Esophagus muscularis mucosa (tissue), 4 donors: Measurements from ENCODE around the gene COX8A. TPM values are rescaled to one million over a fixed set of nuclear protein-coding genes. Genes with fewer than 3 reads are reported as not detected.

Source experiments
- DNase-seq: peaks from one replicate; pipeline ENCODE4 v3.0.0-alpha.2; 2017; ENCODE audit errors: extremely low spot score
- H3K27ac ChIP-seq, 4 donors: fragments of 200-600 bp; sonication (generic); replicated peaks in 1 of 4; 1 replicate in 3 of 4; 2 replicates in 1 of 4; pipeline ENCODE4 v1.5.1; 2016 to 2019; ENCODE audit warnings: mild to moderate bottlenecking in 1 of 4
- H3K27me3 ChIP-seq, 4 donors: fragments of 200-600 bp; sonication (generic); one replicate each; pipeline versions ENCODE4 v1.5.1 to v1.6.0; 2016 to 2019
- H3K36me3 ChIP-seq, 4 donors: fragments of 200-600 bp; sonication (generic); one replicate each; pipeline ENCODE4 v1.5.1; 2016 to 2019
- H3K4me1 ChIP-seq, 4 donors: fragments of 200-600 bp; sonication (generic); one replicate each; pipeline ENCODE4 v1.5.1; 2016 to 2019
- H3K4me3 ChIP-seq, 4 donors: fragments of 200-600 bp; sonication (generic); 1 replicate in 2 of 4; 2 replicates in 2 of 4; pipeline ENCODE4 v1.5.1; 2016 to 2019; ENCODE audit warnings: mild to moderate bottlenecking in 4 of 4, moderate library complexity in 1 of 4
- H3K9me3 ChIP-seq, 4 donors: fragments of 200-600 bp; sonication (generic); 1 replicate in 3 of 4; 2 replicates in 1 of 4; pipeline ENCODE4 v1.5.1; 2016 to 2019
- CTCF ChIP-seq, 3 experiments: fragments of 200-600 bp in 2 of 3; fragments of 450-650 bp in 1 of 3; sonication (generic) in 2 of 3; IDR thresholded peaks; one replicate each; pipeline ENCODE4 v1.5.1; 2017 to 2019; ENCODE audit warnings: antibody characterized with exemption in 3 of 3, mild to moderate bottlenecking in 2 of 3, moderate library complexity in 1 of 3
- EP300 ChIP-seq: sonication (generic); formaldehyde crosslinking; IDR thresholded peaks from one replicate; pipeline ENCODE4 v1.6.1; 2017; ENCODE audit warnings: antibody characterized with exemption
- POLR2A ChIP-seq: fragments of 450-650 bp; IDR thresholded peaks from one replicate; pipeline ENCODE4 v1.6.1; 2017; ENCODE audit warnings: antibody characterized with exemption, moderate library complexity, mild to moderate bottlenecking, low read depth
- POLR2AphosphoS5 ChIP-seq, 2 donors: sonication (generic); formaldehyde crosslinking; IDR thresholded peaks; one replicate each; pipeline ENCODE4 v1.6.1; 2017; ENCODE audit warnings: antibody characterized with exemption in 2 of 2
- WGBS: methylation state at CpG from one replicate; pipeline ENCODE4 v1.1.5; 2018; 5-methylcytosine and 5-hydroxymethylcytosine counted together
- intact Hi-C: fragments of 100-400 bp; cut with DNase I; formaldehyde crosslinking; loops from one replicate; pipeline ENCODE4 v1.15.1; 2023
- total RNA-seq, 4 donors: library from RNA; depleted of rRNA; stranded (reverse); fragments of >200 nt; gene quantifications; one replicate each; pipeline versions ENCODE4 v1.1.0 to v1.2.1, GENCODE V29; 2016

Gene COX8A
- total RNA-seq, 4 donors from 2014 or later = 393 to 518 (median 445) TPM

- Histone ChIP-seq H3K4me1 (peaks cover 24 to 36% (median 34%) of the 10 kb centered on the region in 4 donors), H3K4me3 (no peak overlapping the region), H3K9me3 (no peaks in the 10 kb centered on the region), H3K36me3 (peaks cover 0 to 5% (median 0%) of the 10 kb centered on the region in 4 donors), H3K27me3 (no peaks in the 10 kb centered on the region), H3K27ac (no peak overlapping the region)
- intact Hi-C loops = no loop called here
- 73% methylated on average over 6 of the region's 6 CpGs for WGBS
- no peak for DNase-seq
- TF ChIP-seq EP300 = no peak
- no peak for TF ChIP-seq POLR2AphosphoS5 (IDR thresholded peaks at IDR 0.05)
- TF ChIP-seq POLR2A = no peak
- no peak for TF ChIP-seq CTCF (IDR thresholded peaks at IDR 0.05)
Measured at GRCh38 chr11:63940786-63941185, 33.6 kb upstream of the COX8A start.

DNA sequence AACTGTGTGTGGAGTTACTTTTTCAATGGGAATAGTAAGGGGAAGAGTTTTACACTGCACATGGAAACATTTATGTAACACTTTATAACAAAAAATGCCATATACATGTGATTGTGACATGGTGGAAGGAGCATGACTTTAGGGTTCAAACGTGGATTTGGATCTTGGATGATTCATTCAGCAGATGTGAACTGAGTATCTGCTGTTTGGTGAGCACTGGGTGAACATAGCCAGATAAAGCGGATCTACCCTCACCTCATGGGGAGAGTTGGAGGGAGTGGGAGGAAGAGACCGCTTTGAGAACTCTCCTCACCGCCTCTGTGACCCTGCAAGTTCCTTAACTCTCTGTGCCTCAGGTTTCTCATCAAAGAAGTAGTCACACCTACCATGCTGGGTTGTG, 32.5 kb upstream of the COX8A start:
- peaks cover 24 to 40% (median 38%) of the 10 kb centered on the region in 4 donors for H3K4me1 ChIP-seq
- no peaks in the 10 kb centered on the region for H3K27me3 ChIP-seq
- TF ChIP-seq POLR2AphosphoS5 (IDR thresholded peaks at IDR 0.05) (no peak), POLR2A (no peak), EP300 (no peak), CTCF (IDR thresholded peaks at IDR 0.05) (no peak)
- WGBS = 81% methylated on average over 4 of the region's 4 CpGs
- no peak overlapping the region for H3K4me3 ChIP-seq
- intact Hi-C loops = no loop called here
- peaks cover 0 to 13% (median 10%) of the 10 kb centered on the region in 4 donors for H3K36me3 ChIP-seq
- DNase-seq = no peak
- no peaks in the 10 kb centered on the region for H3K9me3 ChIP-seq
- H3K27ac ChIP-seq = no peak overlapping the region

DNA sequence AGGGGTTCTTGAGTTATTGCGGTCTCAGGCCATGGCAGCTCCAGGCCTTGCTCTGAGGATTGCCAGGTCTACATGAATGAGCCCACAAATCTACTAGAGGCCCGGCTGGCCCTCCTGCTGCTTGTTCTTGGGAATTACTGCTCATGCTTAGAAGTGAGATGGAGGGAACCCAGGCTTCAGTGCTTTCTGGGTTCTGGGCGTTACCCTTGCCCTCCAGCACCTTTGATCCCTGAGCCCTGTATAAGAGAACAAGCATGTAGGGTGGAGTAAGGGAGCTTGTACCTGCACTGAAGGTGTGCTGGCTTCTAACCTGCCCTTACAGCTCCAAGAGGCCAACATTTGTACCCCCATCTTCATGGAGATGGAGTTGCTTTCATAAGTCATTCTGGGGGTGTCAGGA, 31.6 kb upstream of the COX8A start:
- TF ChIP-seq CTCF (IDR thresholded peaks at IDR 0.05) (no peak), EP300 (no peak), POLR2A (no peak), POLR2AphosphoS5 (IDR thresholded peaks at IDR 0.05) (no peak)
- WGBS = 100% methylated on average over 2 of the region's 3 CpGs
- Histone ChIP-seq H3K27me3 (no peaks in the 10 kb centered on the region), H3K27ac (no peak overlapping the region), H3K9me3 (no peaks in the 10 kb centered on the region), H3K4me3 (no peak overlapping the region), H3K4me1 (peaks cover 22 to 40% (median 38%) of the 10 kb centered on the region in 4 donors), H3K36me3 (peaks cover 0 to 19% (median 17%) of the 10 kb centered on the region in 4 donors)
- DNase-seq = no peak
- intact Hi-C loops = no loop called here

DNA sequence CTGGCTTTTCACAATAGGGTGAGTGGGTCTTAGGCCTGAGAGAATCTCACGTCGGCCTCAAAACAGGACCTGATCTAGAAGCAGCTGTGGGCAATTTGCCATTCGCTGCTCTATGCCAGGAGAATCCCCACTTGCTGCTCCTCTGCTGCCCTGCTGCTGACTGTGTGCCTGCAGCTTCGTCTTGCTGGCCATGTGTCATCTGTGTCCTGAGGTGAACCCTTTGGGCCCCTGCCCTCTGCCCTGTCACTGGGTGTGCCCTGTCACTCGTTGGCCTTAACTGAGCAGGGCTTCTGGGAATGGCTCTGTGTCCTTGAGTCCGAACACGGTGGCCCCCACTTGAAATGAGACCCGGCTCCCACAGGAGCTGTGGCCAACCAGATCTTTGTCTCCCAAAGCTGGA, 29.4 kb upstream of the COX8A start:
- intact Hi-C loops = loop anchor here (5.0 kb wide), 1 partner anchor 178 kb away; the partner anchor contains the start of gene ZFTA
- H3K27ac ChIP-seq = peak overlapping the region; percentile 68 to 77 (median 75)
- WGBS = 37% methylated on average over 5 of the region's 8 CpGs

More for the DNA sequence above, 29.4 kb upstream of the COX8A start:
- Histone ChIP-seq H3K4me1 (peaks cover 11 to 24% (median 22%) of the 10 kb centered on the region in 4 donors), H3K36me3 (peaks cover 0 to 33% (median 30%) of the 10 kb centered on the region in 4 donors), H3K9me3 (no peaks in the 10 kb centered on the region), H3K4me3 (peak overlapping the region in 2 of 4 donors; percentile 19 to 32), H3K27me3 (no peaks in the 10 kb centered on the region)
- DNase-seq = no peak
- TF ChIP-seq EP300 (no peak), POLR2AphosphoS5 (IDR thresholded peaks at IDR 0.05) (no peak), CTCF (IDR thresholded peaks at IDR 0.05) (no peak), POLR2A (no peak)
